ENCODE data around the gene RPS6KA2. TPM values are rescaled to one million over a fixed set of nuclear protein-coding genes. Genes with fewer than 3 reads are reported as not detected.
"Not testable (repeated sequence)": the region's sequence is repeated elsewhere in the genome, so short reads cannot be mapped to it uniquely, and the experiment has no call there.

The RPS6KA2 gene
- polyA plus RNA-seq, 4 donors, result 25.3 to 34.5 (median 30.2) TPM

GRCh38 chr6:166636191-166636933, 9.3 kb upstream of the RPS6KA2 start:
- no peak for DNase-seq (ENCODE audit: low read depth in 4 of 4, low spot score in 3 of 4)

- no peak for DNase-seq (ENCODE audit: low read depth in 4 of 4, low spot score in 3 of 4)
These were observed 8.2 kb upstream of the RPS6KA2 start for GRCh38 chr6:166635013-166635970.

- DNase-seq (ENCODE audit: low read depth in 4 of 4, low spot score in 3 of 4), result not testable (repeated sequence)
These were observed 7.5 kb upstream of the RPS6KA2 start for GRCh38 chr6:166634581-166634980.

GRCh38 chr6:166633732-166634535, 6.9 kb upstream of the RPS6KA2 start:
- no peak for DNase-seq (ENCODE audit: low read depth in 4 of 4, low spot score in 3 of 4)

- DNase-seq (ENCODE audit: low read depth in 4 of 4, low spot score in 3 of 4), result no peak
These were observed 5.7 kb upstream of the RPS6KA2 start for GRCh38 chr6:166632731-166633130.

- no peak for DNase-seq (ENCODE audit: low read depth in 4 of 4, low spot score in 3 of 4)
These were observed 3.4 kb upstream of the RPS6KA2 start for GRCh38 chr6:166630462-166630861.

GRCh38 chr6:166629628-166630027, 2.6 kb upstream of the RPS6KA2 start:
- no peak for DNase-seq (ENCODE audit: low read depth in 4 of 4, low spot score in 3 of 4)

GRCh38 chr6:166627875-166628801, 1.1 kb upstream of the RPS6KA2 start:
- peak in 2 of 4 donors; percentile 48 to 52 for DNase-seq (ENCODE audit: low read depth in 4 of 4, low spot score in 3 of 4)

- DNase-seq (ENCODE audit: low read depth in 4 of 4, low spot score in 3 of 4), result no peak
These were observed 646 bp downstream of the RPS6KA2 start for GRCh38 chr6:166626177-166627032.

GRCh38 chr6:166625356-166625755, 1.7 kb downstream of the RPS6KA2 start:
- no peak for DNase-seq (ENCODE audit: low read depth in 4 of 4, low spot score in 3 of 4)

- DNase-seq (ENCODE audit: low read depth in 4 of 4, low spot score in 3 of 4), result no peak
These were observed 2.8 kb downstream of the RPS6KA2 start for GRCh38 chr6:166624275-166624674.

GRCh38 chr6:166623318-166623717, 3.7 kb downstream of the RPS6KA2 start:
- no peak for DNase-seq (ENCODE audit: low read depth in 4 of 4, low spot score in 3 of 4)

- DNase-seq (ENCODE audit: low read depth in 4 of 4, low spot score in 3 of 4), result no peak
These were observed 5.9 kb downstream of the RPS6KA2 start for GRCh38 chr6:166621114-166621540.

GRCh38 chr6:166620478-166621113, 6.5 kb downstream of the RPS6KA2 start:
- DNase-seq (ENCODE audit: low read depth in 4 of 4, low spot score in 3 of 4), result no peak

- DNase-seq (ENCODE audit: low read depth in 4 of 4, low spot score in 3 of 4), result no peak
These were observed 7.1 kb downstream of the RPS6KA2 start for GRCh38 chr6:166619912-166620311.

- no peak for DNase-seq (ENCODE audit: low read depth in 4 of 4, low spot score in 3 of 4)
These were observed 7.9 kb downstream of the RPS6KA2 start for GRCh38 chr6:166618866-166619761.

- DNase-seq (ENCODE audit: low read depth in 4 of 4, low spot score in 3 of 4), result no peak
These were observed 8.8 kb downstream of the RPS6KA2 start for GRCh38 chr6:166618251-166618650.

Measured in left renal pelvis (tissue), 4 donors.